H1 (cell line): Measurements from ENCODE around the gene MPIG6B.
A peak's percentile ranks its signal among the peaks of the same experiment; 100 is the strongest.

ENCODE experiments used
- CBX5 ChIP-seq: fragments of 300-800, 300-1000 bp; sonication (generic); IDR thresholded peaks from 2 replicates; pipeline ENCODE4 v1.7.1; 2016; ENCODE audit warnings: antibody characterized with exemption, low read length, low read depth
- CEBPB ChIP-seq: IDR thresholded peaks from 2 replicates; pipeline ENCODE4 v1.6.1; 2012; ENCODE audit warnings: low read depth, low read length
- HDAC6 ChIP-seq: IDR thresholded peaks from one replicate; pipeline ENCODE4 v1.7.1; 2012; ENCODE audit warnings: low read depth, mild to moderate bottlenecking, inconsistent platforms, low read length, moderate library complexity
- POLR2A ChIP-seq, 2 experiments: IDR thresholded peaks; 1 replicate in 1 of 2; 2 replicates in 1 of 2; pipeline ENCODE4 v1.6.1; 2011; ENCODE audit warnings: low read depth in 2 of 2, low read length in 2 of 2, mild to moderate bottlenecking in 2 of 2; ENCODE audit errors: control extremely low read depth in 1 of 2
- TEAD4 ChIP-seq: IDR thresholded peaks from 2 replicates; pipeline ENCODE4 v1.6.1; 2012; ENCODE audit warnings: low read depth, low read length, inconsistent platforms, mixed read lengths
- TF ChIP-seq, protein P1 (sequence below), 3 experiments: IDR thresholded peaks; 1 replicate in 2 of 3; 2 replicates in 1 of 3; pipeline versions ENCODE4 v1.5.1 to v1.6.1; 2011; ENCODE audit warnings: low read length in 3 of 3, mild to moderate bottlenecking in 3 of 3, inconsistent platforms in 2 of 3, low read depth in 1 of 3, moderate library complexity in 1 of 3; ENCODE audit not compliant: insufficient read depth in 1 of 3; ENCODE audit errors: control extremely low read depth in 1 of 3

GRCh38 chr6:31740397-31741223 lies 17.4 kb downstream of the MPIG6B start:
- TF ChIP-seq, protein P1, sequence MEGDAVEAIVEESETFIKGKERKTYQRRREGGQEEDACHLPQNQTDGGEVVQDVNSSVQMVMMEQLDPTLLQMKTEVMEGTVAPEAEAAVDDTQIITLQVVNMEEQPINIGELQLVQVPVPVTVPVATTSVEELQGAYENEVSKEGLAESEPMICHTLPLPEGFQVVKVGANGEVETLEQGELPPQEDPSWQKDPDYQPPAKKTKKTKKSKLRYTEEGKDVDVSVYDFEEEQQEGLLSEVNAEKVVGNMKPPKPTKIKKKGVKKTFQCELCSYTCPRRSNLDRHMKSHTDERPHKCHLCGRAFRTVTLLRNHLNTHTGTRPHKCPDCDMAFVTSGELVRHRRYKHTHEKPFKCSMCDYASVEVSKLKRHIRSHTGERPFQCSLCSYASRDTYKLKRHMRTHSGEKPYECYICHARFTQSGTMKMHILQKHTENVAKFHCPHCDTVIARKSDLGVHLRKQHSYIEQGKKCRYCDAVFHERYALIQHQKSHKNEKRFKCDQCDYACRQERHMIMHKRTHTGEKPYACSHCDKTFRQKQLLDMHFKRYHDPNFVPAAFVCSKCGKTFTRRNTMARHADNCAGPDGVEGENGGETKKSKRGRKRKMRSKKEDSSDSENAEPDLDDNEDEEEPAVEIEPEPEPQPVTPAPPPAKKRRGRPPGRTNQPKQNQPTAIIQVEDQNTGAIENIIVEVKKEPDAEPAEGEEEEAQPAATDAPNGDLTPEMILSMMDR (IDR thresholded peaks at IDR 0.05; ENCODE audit: control extremely low read depth in 1 of 3, insufficient read depth in 1 of 3, low read depth in 1 of 3, low read length in 3 of 3) = no peak
- peak in 1 of 2 experiments; percentile 58; a peak in 1 of 3 replicates for TF ChIP-seq POLR2A (IDR thresholded peaks at IDR 0.05; ENCODE audit: control extremely low read depth in 1 of 2, low read depth in 2 of 2, low read length in 2 of 2)
- TF ChIP-seq CBX5 = no peak
- TF ChIP-seq HDAC6 = no peak
- TF ChIP-seq CEBPB = no peak
- no peak for TF ChIP-seq TEAD4
